Body of pancreas (tissue), 4 donors: ENCODE results near the gene GPR12. TPM values are rescaled to one million over a fixed set of nuclear protein-coding genes. Genes with fewer than 3 reads are reported as not detected.

Experiments used
- ATAC-seq: fragments of 150-250 bp; one replicate; pipeline ENCODE4 v1.9.1; 2016
- DNase-seq, 4 donors: peaks; one replicate each; pipeline ENCODE4 v3.0.0-alpha.2; 2019
- H3K27ac ChIP-seq, 4 donors: fragments of 200-600 bp; sonication (generic); 1 replicate in 3 of 4; 2 replicates in 1 of 4; pipeline versions ENCODE4 v1.5.1 to v1.6.1; 2016 to 2019; ENCODE audit warnings: mild to moderate bottlenecking in 1 of 4, mixed read lengths in 1 of 4, moderate library complexity in 1 of 4
- H3K27me3 ChIP-seq, 2 donors: fragments of 200-600 bp; sonication (generic); one replicate each; pipeline ENCODE4 v1.6.0; 2016; ENCODE audit warnings: mild to moderate bottlenecking in 1 of 2
- H3K36me3 ChIP-seq, 2 donors: fragments of 200-600 bp; sonication (generic); replicated peaks in 1 of 2; 2 replicates each; pipeline ENCODE4 v1.5.1; 2016; ENCODE audit warnings: low read depth in 2 of 2; ENCODE audit not compliant: insufficient read depth in 1 of 2
- H3K4me1 ChIP-seq: fragments of 200-600 bp; sonication (generic); one replicate; pipeline ENCODE4 v1.6.0; 2016
- H3K4me3 ChIP-seq, 2 donors: fragments of 200-600 bp; sonication (generic); 1 replicate in 1 of 2; 2 replicates in 1 of 2; pipeline ENCODE4 v1.5.1; 2016 to 2019
- H3K9me3 ChIP-seq, 3 donors: fragments of 200-600 bp; sonication (generic); 1 replicate in 2 of 3; 2 replicates in 1 of 3; pipeline ENCODE4 v1.5.1; 2016
- POLR2A ChIP-seq, 3 donors: fragments of 450-650 bp; IDR thresholded peaks; one replicate each; pipeline ENCODE4 v1.6.1; 2016; ENCODE audit warnings: antibody characterized with exemption in 3 of 3, mild to moderate bottlenecking in 2 of 3
- WGBS, 2 donors: methylation state at CpG; one replicate each; pipeline ENCODE4 v1.1.5; 2017; 5-methylcytosine and 5-hydroxymethylcytosine counted together
- intact Hi-C: fragments of 100-400 bp; cut with DNase I; formaldehyde crosslinking; loops from one replicate; pipeline ENCODE4 v1.15.1; 2023
- total RNA-seq, 2 donors: library from RNA; depleted of rRNA; stranded (reverse); fragments of >200 nt; gene quantifications; one replicate each; pipeline ENCODE4 v1.1.0, GENCODE V29; 2016
- TF ChIP-seq, protein P1 (sequence below), 7 experiments: fragments of 450-650 bp in 4 of 7; fragments of 200-600 bp in 3 of 7; sonication (generic) in 3 of 7; IDR thresholded peaks; one replicate each; pipeline ENCODE4 v1.5.1; 2016 to 2019; ENCODE audit warnings: antibody characterized with exemption in 7 of 7

The GPR12 gene
- total RNA-seq, 2 donors from 2014 or later: not detected

DNA sequence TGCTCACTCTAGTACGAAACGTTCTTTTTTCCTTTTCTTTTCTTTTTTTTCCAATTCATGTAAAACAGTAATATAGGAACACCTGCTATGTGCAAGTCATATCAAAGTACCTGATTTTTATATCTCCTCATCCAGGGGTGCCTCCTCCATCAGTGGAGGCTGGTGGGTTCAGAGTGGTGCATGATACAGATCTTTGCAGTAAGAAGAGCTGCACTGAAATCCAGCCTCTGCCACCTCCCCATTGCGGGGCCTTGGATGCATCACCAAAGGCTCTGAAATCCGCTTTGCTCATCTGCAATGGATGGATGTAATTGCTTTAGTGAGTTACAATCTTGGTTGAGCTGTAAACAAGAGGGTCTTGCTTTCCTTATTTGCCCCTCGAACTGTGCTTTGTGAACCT is 38.3 kb downstream of the GPR12 start:
- H3K9me3 ChIP-seq: no peaks in the 10 kb centered on the region
- ATAC-seq (no peak), DNase-seq (no peak)
- no peak overlapping the region for H3K27ac ChIP-seq
- H3K36me3 ChIP-seq: no peaks in the 10 kb centered on the region
- 56 to 63% methylated on average over 5 of the region's 5 CpGs for WGBS, 2 donors
- TF ChIP-seq, protein P1, sequence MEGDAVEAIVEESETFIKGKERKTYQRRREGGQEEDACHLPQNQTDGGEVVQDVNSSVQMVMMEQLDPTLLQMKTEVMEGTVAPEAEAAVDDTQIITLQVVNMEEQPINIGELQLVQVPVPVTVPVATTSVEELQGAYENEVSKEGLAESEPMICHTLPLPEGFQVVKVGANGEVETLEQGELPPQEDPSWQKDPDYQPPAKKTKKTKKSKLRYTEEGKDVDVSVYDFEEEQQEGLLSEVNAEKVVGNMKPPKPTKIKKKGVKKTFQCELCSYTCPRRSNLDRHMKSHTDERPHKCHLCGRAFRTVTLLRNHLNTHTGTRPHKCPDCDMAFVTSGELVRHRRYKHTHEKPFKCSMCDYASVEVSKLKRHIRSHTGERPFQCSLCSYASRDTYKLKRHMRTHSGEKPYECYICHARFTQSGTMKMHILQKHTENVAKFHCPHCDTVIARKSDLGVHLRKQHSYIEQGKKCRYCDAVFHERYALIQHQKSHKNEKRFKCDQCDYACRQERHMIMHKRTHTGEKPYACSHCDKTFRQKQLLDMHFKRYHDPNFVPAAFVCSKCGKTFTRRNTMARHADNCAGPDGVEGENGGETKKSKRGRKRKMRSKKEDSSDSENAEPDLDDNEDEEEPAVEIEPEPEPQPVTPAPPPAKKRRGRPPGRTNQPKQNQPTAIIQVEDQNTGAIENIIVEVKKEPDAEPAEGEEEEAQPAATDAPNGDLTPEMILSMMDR (IDR thresholded peaks at IDR 0.05): no peak
- no peak for TF ChIP-seq POLR2A (IDR thresholded peaks at IDR 0.05)
- intact Hi-C loops: no loop called here
- H3K4me3 ChIP-seq: no peak overlapping the region
- H3K4me1 ChIP-seq: no peaks in the 10 kb centered on the region
- H3K27me3 ChIP-seq: no peaks in the 10 kb centered on the region

DNA sequence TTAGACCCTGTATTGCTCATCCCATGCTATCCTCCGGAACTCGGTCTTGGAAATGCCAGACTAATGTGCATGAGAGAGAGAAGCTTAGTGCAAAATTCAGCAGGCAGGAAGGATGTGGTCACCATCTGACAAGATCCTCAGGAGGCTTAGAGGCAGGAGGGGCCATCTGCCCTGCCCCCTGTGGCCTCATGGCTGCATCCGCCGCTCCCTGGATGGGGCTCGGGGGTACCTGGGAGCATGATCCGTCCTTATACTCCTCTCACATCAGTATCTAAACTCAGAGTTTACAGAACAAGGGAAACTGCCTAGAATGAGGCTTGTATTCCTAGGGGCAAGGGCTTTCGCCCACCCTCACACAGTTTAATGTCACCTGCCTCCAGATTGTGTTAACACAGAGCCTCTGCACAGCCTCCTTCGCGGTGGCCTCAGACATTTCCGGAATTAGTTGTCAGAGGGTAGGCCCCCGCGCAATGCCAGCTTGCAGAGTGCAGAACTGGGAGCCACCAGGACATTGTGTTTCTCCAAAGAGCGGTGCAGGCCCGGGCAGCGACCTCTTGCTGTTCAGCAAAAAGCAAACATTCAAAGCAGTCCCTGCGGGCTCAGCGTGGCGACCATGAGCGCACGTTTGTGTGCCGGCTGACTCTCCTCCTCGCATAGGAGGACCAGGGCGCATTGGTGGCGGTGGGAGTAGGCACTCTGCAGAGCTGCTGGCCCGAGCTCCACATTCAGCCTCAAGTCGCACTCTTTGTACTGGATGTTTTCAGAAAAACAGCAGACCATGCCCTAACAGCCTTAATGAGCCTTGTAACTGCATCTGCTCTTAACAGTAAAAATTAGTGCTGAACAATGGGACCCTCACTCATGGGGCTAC is 39.1 kb downstream of the GPR12 start:
- TF ChIP-seq, protein P1 (IDR thresholded peaks at IDR 0.05): no peak
- no peak for TF ChIP-seq POLR2A (IDR thresholded peaks at IDR 0.05)
- Histone ChIP-seq H3K9me3 (no peaks in the 10 kb centered on the region), H3K36me3 (no peaks in the 10 kb centered on the region), H3K4me1 (no peaks in the 10 kb centered on the region), H3K4me3 (no peak overlapping the region), H3K27me3 (no peaks in the 10 kb centered on the region), H3K27ac (no peak overlapping the region)
- DNase-seq: no peak
- ATAC-seq: no peak
- intact Hi-C loops: no loop called here
- 64 to 67% methylated on average over 18 to 26 of the region's 26 CpGs for WGBS, 2 donors

DNA sequence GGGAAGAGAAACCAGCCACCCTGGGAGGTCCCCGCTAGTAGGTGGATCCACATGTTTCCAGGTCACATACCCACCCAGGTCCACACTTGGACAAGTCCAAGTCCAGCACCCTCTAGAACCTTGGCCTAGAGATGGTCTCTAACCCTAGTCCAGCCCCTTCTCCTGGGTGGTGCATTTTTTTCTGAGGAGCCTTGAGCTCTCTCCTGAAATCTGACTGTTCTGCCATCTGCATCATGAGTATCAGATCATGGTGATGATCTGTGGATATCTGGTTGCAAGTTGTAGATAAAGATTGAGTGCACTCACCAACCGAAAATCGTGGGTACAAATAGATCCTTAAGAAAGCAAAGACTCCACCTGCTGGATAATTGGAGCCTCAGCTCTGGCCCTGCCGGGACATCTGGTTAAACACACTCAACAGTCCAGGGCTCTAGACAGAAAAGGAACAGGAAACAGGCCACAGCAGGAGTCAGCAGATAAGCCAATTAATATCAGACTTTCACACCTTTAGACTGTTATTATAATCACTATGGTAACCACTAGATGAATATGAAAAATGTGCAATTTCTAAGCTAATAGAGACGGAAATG is 41.1 kb downstream of the GPR12 start:
- intact Hi-C loops: no loop called here
- H3K36me3 ChIP-seq: no peaks in the 10 kb centered on the region
- no peaks in the 10 kb centered on the region for H3K4me1 ChIP-seq
- no peaks in the 10 kb centered on the region for H3K9me3 ChIP-seq
- ATAC-seq: no peak
- TF ChIP-seq POLR2A (IDR thresholded peaks at IDR 0.05): no peak
- TF ChIP-seq, protein P1 (IDR thresholded peaks at IDR 0.05): no peak
- 29 to 40% methylated on average over 5 of the region's 5 CpGs for WGBS, 2 donors
- no peak for DNase-seq
- H3K27me3 ChIP-seq: no peaks in the 10 kb centered on the region
- H3K27ac ChIP-seq: no peak overlapping the region
- no peak overlapping the region for H3K4me3 ChIP-seq

DNA sequence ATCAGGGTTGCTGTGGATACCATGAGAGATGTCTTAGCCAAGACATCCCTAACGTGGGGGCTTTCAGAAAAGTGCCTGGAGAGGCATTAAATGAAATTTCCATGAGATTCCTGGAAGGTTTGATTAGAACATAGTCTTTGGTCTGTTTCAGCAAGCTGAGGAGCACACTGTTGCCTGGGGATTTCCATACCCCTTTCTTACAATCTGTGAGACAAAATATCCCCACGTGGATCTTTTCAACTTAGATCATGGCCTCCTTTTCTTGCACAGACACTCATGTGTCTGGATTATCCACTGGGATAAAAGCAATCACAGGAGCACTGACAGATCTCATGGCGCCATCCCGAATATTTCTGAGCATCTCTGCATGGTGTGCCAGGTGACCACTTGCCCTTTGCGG is 41.7 kb downstream of the GPR12 start:
- ATAC-seq (no peak), DNase-seq (no peak)
- intact Hi-C loops: no loop called here
- TF ChIP-seq, protein P1 (IDR thresholded peaks at IDR 0.05): no peak
- no peak for TF ChIP-seq POLR2A (IDR thresholded peaks at IDR 0.05)
- no peaks in the 10 kb centered on the region for H3K27me3 ChIP-seq
- 63 to 67% methylated on average over 5 of the region's 5 CpGs for WGBS, 2 donors
- H3K9me3 ChIP-seq: no peaks in the 10 kb centered on the region
- H3K4me3 ChIP-seq: no peak overlapping the region
- H3K27ac ChIP-seq: no peak overlapping the region
- H3K4me1 ChIP-seq: no peaks in the 10 kb centered on the region
- no peaks in the 10 kb centered on the region for H3K36me3 ChIP-seq
